Measurements from ENCODE around the gene PKP4.

The PKP4 gene

GRCh38 chr2:158713523-158714138, 256.9 kb downstream of the PKP4 start:
- no peaks in the 10 kb centered on the region for H3K36me3 ChIP-seq (ENCODE audit: low read depth)

GRCh38 chr2:158714420-158714819, 257.7 kb downstream of the PKP4 start:
- no peaks in the 10 kb centered on the region for H3K9me3 ChIP-seq (ENCODE audit: severe bottlenecking)
- H3K36me3 ChIP-seq (ENCODE audit: low read depth): no peaks in the 10 kb centered on the region
- DNase-seq (ENCODE audit: low spot score) (no peak), ATAC-seq (ENCODE audit: low read depth) (no peak)
- no peak overlapping the region for H3K4me3 ChIP-seq (ENCODE audit: severe bottlenecking)
- TF ChIP-seq CTCF (IDR thresholded peaks at IDR 0.05; ENCODE audit: poor library complexity, severe bottlenecking): no peak
- H3K4me1 ChIP-seq (ENCODE audit: insufficient read depth, poor library complexity, severe bottlenecking): no peaks in the 10 kb centered on the region
- no peak overlapping the region for H3K27ac ChIP-seq (ENCODE audit: poor library complexity, severe bottlenecking)
- no peaks in the 10 kb centered on the region for H3K27me3 ChIP-seq (ENCODE audit: insufficient read depth, poor library complexity, severe bottlenecking)

More at GRCh38 chr2:158713523-158714138, 256.9 kb downstream of the PKP4 start:
- H3K27me3 ChIP-seq (ENCODE audit: insufficient read depth, poor library complexity, severe bottlenecking): no peaks in the 10 kb centered on the region
- no peak overlapping the region for H3K27ac ChIP-seq (ENCODE audit: poor library complexity, severe bottlenecking)
- no peak for ATAC-seq (ENCODE audit: low read depth)
- no peaks in the 10 kb centered on the region for H3K4me1 ChIP-seq (ENCODE audit: insufficient read depth, poor library complexity, severe bottlenecking)
- DNase-seq (ENCODE audit: low spot score): no peak
- no peak for TF ChIP-seq CTCF (IDR thresholded peaks at IDR 0.05; ENCODE audit: poor library complexity, severe bottlenecking)
- no peaks in the 10 kb centered on the region for H3K9me3 ChIP-seq (ENCODE audit: severe bottlenecking)
- H3K4me3 ChIP-seq (ENCODE audit: severe bottlenecking): no peak overlapping the region

DNA sequence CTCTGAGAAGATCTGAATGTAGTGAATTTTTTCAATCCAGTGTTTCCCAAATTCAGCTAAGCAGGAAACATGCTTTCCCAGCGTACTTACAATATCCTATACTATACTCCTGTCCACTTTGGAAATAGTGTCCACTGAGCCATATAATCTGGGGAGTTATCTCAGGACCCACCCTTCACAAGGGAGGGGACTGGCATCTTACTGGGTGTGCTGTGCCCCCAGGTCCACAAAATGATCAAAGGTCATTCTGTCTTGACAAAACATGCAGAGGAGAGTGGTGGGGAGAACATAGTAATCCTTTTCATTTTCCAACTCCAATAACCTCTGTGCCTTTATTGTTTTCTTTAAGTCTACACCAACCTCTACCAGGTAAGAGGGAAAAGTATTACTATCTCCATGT, 258.6 kb downstream of the PKP4 start:
- Histone ChIP-seq H3K4me3 (ENCODE audit: severe bottlenecking) (no peak overlapping the region), H3K27ac (ENCODE audit: poor library complexity, severe bottlenecking) (no peak overlapping the region), H3K27me3 (ENCODE audit: insufficient read depth, poor library complexity, severe bottlenecking) (no peaks in the 10 kb centered on the region), H3K9me3 (ENCODE audit: severe bottlenecking) (no peaks in the 10 kb centered on the region), H3K36me3 (ENCODE audit: low read depth) (no peaks in the 10 kb centered on the region), H3K4me1 (ENCODE audit: insufficient read depth, poor library complexity, severe bottlenecking) (no peaks in the 10 kb centered on the region)
- TF ChIP-seq CTCF (IDR thresholded peaks at IDR 0.05; ENCODE audit: poor library complexity, severe bottlenecking): no peak
- ATAC-seq (ENCODE audit: low read depth): no peak
- no peak for DNase-seq (ENCODE audit: low spot score)

GRCh38 chr2:158716121-158716791, 259.5 kb downstream of the PKP4 start:
- Histone ChIP-seq H3K27ac (ENCODE audit: poor library complexity, severe bottlenecking) (no peak overlapping the region), H3K27me3 (ENCODE audit: insufficient read depth, poor library complexity, severe bottlenecking) (no peaks in the 10 kb centered on the region), H3K4me1 (ENCODE audit: insufficient read depth, poor library complexity, severe bottlenecking) (no peaks in the 10 kb centered on the region), H3K36me3 (ENCODE audit: low read depth) (no peaks in the 10 kb centered on the region), H3K9me3 (ENCODE audit: severe bottlenecking) (no peaks in the 10 kb centered on the region), H3K4me3 (ENCODE audit: severe bottlenecking) (no peak overlapping the region)
- no peak for DNase-seq (ENCODE audit: low spot score)
- no peak for TF ChIP-seq CTCF (IDR thresholded peaks at IDR 0.05; ENCODE audit: poor library complexity, severe bottlenecking)
- ATAC-seq (ENCODE audit: low read depth): no peak

DNA sequence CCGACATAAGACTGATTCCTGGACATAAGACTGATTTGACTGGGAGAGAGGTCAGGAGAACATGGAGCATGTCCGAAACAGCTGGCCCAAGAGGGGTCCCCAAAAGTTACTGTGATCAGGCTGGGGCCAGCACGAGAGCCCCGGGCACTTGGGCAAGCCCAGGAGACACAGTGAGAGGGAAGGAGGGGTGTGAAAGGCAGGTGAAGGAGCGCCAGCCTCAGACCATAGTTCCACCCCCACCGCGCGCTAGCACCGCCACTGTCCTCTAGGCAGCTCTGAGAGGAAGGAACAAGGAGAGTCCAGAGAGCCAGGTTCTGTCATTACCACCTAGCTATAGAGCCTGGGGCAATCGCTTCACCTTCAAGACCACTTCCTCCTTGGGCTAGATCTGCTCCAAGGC, 260.2 kb downstream of the PKP4 start:
- no peaks in the 10 kb centered on the region for H3K9me3 ChIP-seq (ENCODE audit: severe bottlenecking)
- no peak for TF ChIP-seq CTCF (IDR thresholded peaks at IDR 0.05; ENCODE audit: poor library complexity, severe bottlenecking)
- no peaks in the 10 kb centered on the region for H3K4me1 ChIP-seq (ENCODE audit: insufficient read depth, poor library complexity, severe bottlenecking)
- H3K27ac ChIP-seq (ENCODE audit: poor library complexity, severe bottlenecking): no peak overlapping the region
- H3K36me3 ChIP-seq (ENCODE audit: low read depth): no peaks in the 10 kb centered on the region
- ATAC-seq (ENCODE audit: low read depth) (no peak), DNase-seq (ENCODE audit: low spot score) (no peak)
- no peak overlapping the region for H3K4me3 ChIP-seq (ENCODE audit: severe bottlenecking)
- H3K27me3 ChIP-seq (ENCODE audit: insufficient read depth, poor library complexity, severe bottlenecking): no peaks in the 10 kb centered on the region

Data from RWPE2 (cell line).